GM18951 (cell line): ENCODE results near the gene NHS.

Experiments used
- POLR2A ChIP-seq: IDR thresholded peaks from 4 replicates; pipeline ENCODE4 v1.6.1; 2011; ENCODE audit warnings: mild to moderate bottlenecking; ENCODE audit not compliant: insufficient read length, insufficient read depth; ENCODE audit errors: extremely low read depth
- in situ Hi-C: fragments of 300-500 bp; cut with MboI; formaldehyde crosslinking; loops from one replicate; pipeline ENCODE4 v1.12.0; 2022; ENCODE audit warnings: low sequenced_read_pairs, mixed read lengths, inconsistent platforms; ENCODE audit not compliant: unreplicated experiment

The NHS gene

DNA sequence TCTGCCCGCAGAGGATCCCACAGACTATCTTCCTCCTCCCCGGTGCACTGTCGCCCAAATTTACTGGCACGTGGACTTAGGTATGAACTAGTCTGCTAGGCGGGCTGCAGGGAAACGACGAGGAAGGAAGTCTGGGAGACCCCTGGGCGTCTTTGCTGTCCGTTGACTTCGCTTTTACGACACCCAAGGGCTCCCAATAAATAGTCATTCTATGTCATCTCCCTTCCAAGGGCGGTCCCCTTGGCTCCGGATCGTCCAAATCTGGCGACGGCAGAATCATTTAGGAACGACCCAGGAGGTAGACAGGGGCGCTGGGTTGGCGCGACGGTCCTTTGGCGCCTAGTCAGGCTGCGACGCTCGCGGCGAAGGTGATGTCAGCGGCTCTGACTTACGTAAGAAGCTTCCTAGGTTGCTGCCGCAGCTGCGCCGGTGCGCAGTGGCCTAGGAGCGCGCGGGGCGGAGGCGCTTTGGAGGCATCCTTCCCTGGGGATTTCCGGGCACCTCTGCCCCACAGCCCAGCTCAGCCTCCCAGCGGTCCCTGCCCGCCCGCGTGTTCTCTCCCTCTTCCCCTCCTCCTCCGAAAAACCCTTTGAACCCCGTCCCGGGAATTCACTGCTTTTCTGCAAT is 2.2 kb downstream of the NHS start:
- in situ Hi-C loops = no loop called here
- TF ChIP-seq POLR2A = no peak

DNA sequence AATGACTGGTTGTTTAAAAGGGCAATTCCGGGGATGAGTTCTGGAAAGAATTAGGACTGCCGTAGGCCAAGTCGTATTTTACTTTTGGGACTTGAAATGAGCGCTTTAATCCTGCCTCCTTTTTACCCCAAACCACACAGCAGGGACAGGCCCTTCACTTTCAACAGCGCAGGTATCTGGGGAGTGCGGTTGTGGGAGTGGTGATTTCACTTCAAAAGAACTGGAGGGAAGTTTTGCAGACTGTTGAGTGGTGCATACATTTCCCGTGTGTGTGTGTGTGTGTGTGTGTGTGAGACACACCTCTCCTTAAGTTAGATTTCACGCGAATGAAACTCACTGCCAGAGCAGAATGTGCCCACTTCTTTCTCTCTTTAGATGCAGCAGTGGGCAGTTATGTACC is 2.8 kb downstream of the NHS start:
- no peak for TF ChIP-seq POLR2A
- in situ Hi-C loops = no loop called here

DNA sequence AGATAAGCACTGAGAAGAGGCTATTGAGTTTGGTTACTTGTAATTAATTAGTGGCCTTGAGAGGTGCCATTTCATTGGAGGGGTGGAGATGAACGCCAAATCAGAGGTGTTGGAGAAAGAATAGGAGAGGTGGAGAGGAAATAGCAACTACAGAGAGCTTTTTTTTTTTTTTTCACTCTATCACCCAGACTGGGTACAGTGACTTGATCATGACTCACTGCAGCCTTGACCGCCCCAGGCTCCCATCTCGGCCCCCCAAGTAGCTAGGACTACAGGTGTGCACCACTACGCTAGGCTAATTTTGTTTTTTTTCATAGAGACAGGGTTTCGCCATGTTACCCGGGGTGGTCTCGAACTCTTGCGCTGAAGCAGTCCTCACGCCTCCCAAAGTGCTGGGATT is 5.2 kb downstream of the NHS start:
- no peak for TF ChIP-seq POLR2A
- in situ Hi-C loops = no loop called here

DNA sequence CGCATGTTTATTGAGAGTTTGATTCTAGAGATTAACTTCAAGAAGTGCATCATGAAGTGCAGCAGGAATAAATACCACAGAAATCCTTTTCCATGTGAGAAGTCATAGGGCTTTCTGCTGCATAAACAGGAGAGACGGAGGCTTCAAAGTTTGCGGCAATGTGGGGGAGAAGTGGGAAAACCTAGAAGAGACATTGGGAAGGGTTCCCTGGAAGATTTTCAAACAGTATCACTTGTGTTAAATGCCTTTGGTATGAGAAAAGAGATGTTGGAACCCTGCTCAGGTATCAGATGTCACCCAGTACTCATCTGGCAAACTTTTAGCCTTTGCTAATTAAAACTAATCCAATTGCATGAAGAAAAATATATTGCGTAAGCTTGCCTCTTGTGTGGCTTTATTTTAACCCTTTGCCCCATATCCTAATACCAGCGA is 15.4 kb downstream of the NHS start:
- in situ Hi-C loops = no loop called here
- no peak for TF ChIP-seq POLR2A

DNA sequence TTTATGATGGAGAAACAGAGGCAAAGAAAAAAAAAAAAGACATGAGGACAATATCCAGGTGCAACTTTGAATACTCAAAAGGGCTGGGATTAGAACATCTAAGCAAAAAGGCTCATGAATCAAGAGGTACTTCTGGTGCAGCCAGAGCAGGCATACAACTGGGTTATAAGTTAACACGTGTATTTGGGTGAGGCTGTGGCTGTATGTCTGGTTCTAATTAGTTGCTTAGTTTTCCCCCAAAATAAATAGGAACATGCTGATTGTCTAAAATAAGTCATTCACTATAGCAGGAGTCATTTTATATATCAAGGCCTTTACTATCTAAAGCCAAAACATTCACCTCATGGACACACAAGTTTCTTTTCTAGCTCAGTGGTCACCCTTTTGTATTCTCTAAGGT is 20.2 kb downstream of the NHS start:
- in situ Hi-C loops = no loop called here
- no peak for TF ChIP-seq POLR2A

DNA sequence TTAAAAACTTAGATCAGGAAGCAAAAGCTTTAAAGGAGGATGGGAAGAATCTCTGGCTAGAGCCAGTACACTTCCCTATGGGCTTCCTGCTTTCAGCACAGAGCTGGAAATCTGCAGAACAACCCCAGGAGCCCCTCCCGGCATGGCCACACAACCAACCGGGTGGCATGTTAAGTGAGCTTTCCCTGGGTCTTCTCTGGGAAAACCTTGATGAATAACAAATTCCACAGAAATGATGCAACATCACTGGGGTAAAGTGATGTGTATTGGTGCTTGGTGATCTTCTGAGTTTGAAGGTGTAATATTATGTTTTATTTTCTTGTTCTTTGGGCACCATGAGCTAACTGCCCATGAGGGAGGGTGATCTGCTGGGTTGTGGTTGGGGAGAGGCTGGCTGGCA is 22.1 kb downstream of the NHS start:
- TF ChIP-seq POLR2A = no peak
- in situ Hi-C loops = no loop called here

DNA sequence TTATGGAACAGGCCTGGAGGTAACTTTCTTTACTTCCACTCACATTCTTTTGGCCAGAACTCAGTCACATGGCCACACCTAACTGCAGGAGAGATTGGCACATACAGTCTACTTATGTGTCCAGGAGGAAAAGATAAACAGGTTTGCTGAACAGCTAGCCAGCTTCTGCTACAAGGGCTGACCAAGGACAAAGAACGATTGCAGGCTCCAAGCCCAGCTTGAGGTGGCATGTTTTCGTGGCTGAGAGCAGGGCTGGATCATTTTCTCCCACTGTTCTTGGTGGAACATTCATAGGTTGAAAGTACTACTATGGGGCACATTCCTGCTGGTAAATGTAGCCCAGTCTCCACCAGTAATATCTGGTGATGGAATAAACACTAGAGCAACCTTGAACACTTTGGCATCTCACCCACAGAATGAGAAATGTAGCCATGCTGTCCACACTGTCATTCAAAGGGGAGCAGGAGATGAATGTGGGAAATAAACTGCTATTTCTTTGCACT is 28.2 kb downstream of the NHS start:
- no peak for TF ChIP-seq POLR2A
- in situ Hi-C loops = no loop called here

DNA sequence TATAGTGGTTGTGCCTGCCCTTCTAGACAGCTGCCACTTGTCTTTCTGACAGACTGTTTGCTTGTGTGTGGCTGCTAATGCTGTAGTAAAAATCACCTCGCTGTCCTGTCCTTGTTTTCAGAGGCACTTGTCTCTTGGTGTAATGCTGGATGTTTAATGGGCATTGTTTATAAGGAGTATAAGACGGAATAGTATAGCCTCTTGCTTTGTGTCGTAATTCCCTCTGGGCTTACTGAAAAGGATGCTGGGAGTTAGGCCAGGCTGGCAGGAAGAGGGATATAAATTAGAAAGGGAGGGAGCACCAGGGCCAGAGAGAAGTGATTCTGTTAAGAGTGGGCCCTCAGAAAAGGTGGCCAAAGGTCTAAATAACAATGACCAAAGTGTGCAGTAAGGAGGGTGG is 29.0 kb downstream of the NHS start:
- in situ Hi-C loops = no loop called here
- TF ChIP-seq POLR2A = no peak

DNA sequence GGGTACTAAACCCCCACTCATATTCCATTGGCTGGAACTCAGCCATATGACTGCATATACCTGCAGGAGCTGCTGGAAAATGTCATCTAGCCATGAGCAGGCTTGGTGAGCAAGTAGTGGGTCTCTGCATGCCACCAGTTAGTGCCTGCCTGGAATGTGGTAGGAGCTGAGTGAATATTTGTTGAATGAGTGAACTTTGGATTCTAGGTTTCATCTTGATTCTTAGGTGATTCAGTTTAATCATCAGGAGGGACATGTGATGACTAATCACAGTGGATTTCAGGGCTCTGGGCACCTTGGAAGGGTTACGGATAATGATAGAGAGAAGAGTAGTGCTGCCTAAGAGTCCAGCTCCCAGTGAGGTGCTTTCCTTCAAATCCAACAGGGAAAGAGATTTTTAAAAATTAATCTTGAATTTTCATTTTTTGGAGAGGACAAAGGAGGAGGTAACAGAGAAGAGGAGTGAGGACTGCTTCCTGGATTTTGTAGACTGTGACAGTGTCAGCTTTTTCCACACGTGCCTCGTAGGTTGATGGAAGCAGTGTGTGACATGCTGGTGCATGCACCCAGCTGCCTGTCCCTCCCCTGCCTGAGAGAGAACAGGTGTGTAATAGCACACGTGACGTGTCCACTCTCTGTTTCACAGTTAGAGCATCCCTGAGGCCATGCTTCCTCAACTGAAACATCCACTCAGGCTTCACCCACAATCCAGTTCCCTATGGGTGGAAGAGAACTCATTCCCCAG is 30.4 kb downstream of the NHS start:
- no peak for TF ChIP-seq POLR2A

DNA sequence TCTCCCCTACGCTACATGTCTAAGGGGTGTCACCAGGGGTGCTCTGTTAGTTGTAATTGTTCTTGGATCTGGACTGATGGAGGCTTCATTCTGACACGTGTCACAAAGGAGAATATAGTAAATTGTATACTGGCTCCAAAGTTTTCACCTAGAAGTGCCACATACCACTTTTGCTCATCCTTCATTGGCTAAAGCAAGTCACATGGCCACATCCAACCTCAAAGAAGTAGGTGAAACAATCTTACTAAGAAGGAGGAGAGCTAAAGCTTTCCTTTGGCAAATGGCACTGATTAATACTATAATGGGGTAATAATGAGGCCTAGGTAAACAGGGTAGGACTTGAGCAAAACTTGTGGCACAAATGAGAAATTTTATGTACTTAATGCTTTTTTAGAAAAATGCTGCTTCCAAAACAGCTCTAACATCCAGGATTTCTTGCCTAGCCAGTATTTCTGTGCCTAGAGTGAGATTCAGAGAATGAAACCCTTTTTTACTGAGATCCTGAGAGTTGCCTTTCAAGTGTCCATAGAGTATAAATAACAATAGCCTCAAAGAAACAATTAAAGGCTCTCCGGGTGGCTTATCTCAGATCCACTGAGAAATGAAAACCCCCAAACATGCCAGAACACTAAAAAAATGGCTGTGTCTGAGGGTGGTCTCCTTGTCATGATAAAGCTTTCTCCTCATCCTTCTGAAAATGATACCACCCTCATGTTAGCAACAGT is 34.7 kb downstream of the NHS start:
- in situ Hi-C loops = no loop called here
- TF ChIP-seq POLR2A = no peak

More for the DNA sequence above, 30.4 kb downstream of the NHS start:
- in situ Hi-C loops = no loop called here

DNA sequence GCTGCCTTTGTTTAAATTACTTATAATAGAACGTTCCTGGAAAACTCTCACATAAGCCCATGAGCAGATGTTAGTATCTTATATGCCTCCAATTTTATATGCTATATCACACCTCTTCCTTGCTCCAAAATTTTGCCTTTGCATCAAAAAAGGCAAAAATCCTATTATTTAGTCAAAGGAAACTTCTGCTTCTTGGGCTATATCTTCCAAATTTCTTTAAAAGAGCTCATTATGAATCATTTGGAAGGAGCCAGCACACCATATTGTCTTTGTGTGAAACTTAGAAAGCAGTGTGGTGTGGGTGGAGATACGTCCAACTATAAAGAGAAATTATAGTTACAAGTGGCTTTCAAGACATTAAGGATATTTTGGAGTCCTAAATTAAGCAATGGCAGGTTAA is 35.7 kb downstream of the NHS start:
- in situ Hi-C loops = no loop called here
- TF ChIP-seq POLR2A = no peak

DNA sequence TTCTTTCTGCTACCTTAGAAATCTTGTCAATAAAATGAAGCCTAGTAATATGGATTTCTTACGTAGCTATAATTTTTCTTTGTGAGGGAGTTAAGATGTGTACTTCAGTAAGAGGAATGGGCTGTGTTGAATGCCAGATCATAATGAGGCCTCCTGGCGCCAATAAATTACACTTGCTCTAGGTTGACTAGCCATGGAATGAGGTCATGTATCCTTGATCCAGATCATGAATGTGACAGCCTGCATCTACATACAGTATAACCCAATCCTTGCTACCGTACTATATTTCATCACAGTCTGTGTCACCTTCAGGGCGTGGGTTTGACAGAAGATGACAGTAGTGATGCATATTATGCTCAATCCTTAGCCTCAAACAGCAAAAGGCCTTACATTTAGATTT is 36.2 kb downstream of the NHS start:
- in situ Hi-C loops = no loop called here
- no peak for TF ChIP-seq POLR2A

DNA sequence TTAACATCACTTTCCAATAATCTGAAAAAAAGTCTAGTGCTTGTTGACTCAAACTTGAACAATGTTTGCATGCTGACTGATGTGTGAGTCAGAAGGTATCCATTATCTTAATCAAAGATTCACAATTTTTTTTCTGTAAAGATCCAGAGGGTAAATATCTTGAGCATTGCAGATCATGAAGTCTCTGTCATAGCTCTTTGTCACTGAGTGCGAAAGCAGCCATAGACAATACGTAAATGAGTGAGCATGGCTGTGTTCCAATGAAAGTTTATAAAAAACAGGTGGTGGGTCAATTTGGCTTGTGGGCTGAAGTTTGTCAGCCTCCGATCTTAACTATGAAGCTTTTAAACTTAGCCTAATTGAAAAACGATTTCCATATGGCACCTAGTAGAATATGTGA is 37.7 kb downstream of the NHS start:
- in situ Hi-C loops = no loop called here
- TF ChIP-seq POLR2A = no peak
